ENCODE results near the gene SORBS1. TPM values are rescaled to one million over a fixed set of nuclear protein-coding genes. Genes with fewer than 3 reads are reported as not detected.

The SORBS1 gene
- total and polyA plus RNA-seq, 2 experiments from 2014 or later, result 0.65 to 1.2 TPM

DNA sequence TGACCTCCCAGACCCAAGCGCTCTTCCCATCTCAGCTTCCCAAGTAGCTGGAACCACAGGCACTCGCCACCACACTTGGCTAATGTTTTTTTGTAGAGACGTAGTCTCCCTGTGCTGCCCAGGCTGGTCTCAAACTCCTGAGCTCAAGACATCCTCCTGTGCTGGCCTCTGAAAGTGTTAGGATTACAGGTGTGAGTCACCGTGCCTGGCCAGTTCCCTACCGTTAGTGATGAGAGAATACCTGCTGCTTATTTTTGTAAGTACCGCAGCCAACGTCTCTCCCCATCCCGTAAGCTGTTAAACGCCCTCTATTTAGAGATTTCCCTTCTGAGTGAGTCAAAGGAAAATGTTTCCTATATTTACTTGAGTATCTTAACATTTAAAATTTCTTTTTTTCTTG, 231.9 kb downstream of the SORBS1 start:
- Histone ChIP-seq H3K9ac (no peak overlapping the region), H3K36me3 (ENCODE audit: low read depth) (no peaks in the 10 kb centered on the region), H3K9me2 (ENCODE audit: insufficient read depth) (no peaks in the 10 kb centered on the region), H3K4me3 (no peak overlapping the region), H4K20me1 (ENCODE audit: insufficient read depth) (no peaks in the 10 kb centered on the region), H3K9me3 (ENCODE audit: low read depth) (no peaks in the 10 kb centered on the region), H3K4me2 (ENCODE audit: unreplicated experiment) (no peak overlapping the region), H3K27me3 (replicated peaks; ENCODE audit: insufficient read depth) (no peaks in the 10 kb centered on the region), H3F3A (ENCODE audit: insufficient read depth) (0 out of 2 replicates have a peak, but pooled peaks cover 11% of the 10 kb centered on the region), H3K79me2 (ENCODE audit: insufficient read depth) (no peaks in the 10 kb centered on the region), H3K27ac (no peak overlapping the region), H2AFZ (no peak overlapping the region), H3K4me1 (ENCODE audit: insufficient read depth) (peaks cover 9% of the 10 kb centered on the region)
- 99% methylated on average over 9 of the region's 9 CpGs for WGBS, 2 experiments (ENCODE audit: low coverage in 1 of 2, low lambda C conversion rate in 2 of 2, missing lambda C conversion rate in 2 of 2)
- in situ Hi-C loops (cut with MboI), result no loop called here
- no peak for DNase-seq
- TF ChIP-seq EZH2 (IDR thresholded peaks at IDR 0.05; ENCODE audit: insufficient read depth, poor library complexity, severe bottlenecking) (no peak), EZH2phosphoT487 (IDR thresholded peaks at IDR 0.05; ENCODE audit: insufficient read depth, low read depth) (no peak)

DNA sequence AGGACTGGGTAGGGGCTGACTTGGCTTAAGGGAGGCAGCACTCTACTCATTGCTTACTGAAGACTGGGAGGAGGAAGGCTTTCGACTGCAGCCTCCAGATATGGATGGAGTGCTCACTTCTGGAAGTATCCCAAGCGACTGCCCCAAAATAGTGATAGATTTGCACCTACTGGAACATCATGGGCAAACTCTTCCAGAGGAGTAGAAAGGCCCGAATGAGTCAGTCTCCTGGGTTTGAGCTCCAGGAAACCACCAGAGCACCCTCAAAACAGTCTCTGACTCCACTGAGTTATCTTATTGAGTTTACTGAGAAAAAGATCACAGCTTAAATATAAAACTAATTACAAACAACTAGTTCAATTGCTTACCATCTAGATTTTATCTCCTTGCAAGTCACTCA, 233.2 kb downstream of the SORBS1 start:
- H3K36me3 ChIP-seq (ENCODE audit: low read depth), result no peaks in the 10 kb centered on the region
- no peak overlapping the region for H3K4me3 ChIP-seq
- H3K9me2 ChIP-seq (ENCODE audit: insufficient read depth), result no peaks in the 10 kb centered on the region
- no peak overlapping the region for H3K9ac ChIP-seq
- no peaks in the 10 kb centered on the region for H3K79me2 ChIP-seq (ENCODE audit: insufficient read depth)
- no peaks in the 10 kb centered on the region for H3K4me1 ChIP-seq (ENCODE audit: insufficient read depth)
- H3K27ac ChIP-seq, result no peak overlapping the region
- no peak overlapping the region for H3K4me2 ChIP-seq (ENCODE audit: unreplicated experiment)
- no peak overlapping the region for H2AFZ ChIP-seq
- H4K20me1 ChIP-seq (ENCODE audit: insufficient read depth), result no peaks in the 10 kb centered on the region
- peak; percentile 7 for DNase-seq
- in situ Hi-C loops (cut with MboI), result no loop called here
- 91 to 96% methylated on average over 3 of the region's 3 CpGs for WGBS, 2 experiments (ENCODE audit: low coverage in 1 of 2, low lambda C conversion rate in 2 of 2, missing lambda C conversion rate in 2 of 2)
- no peaks in the 10 kb centered on the region for H3K9me3 ChIP-seq (ENCODE audit: low read depth)
- TF ChIP-seq EZH2 (IDR thresholded peaks at IDR 0.05; ENCODE audit: insufficient read depth, poor library complexity, severe bottlenecking), result no peak
- TF ChIP-seq EZH2phosphoT487 (IDR thresholded peaks at IDR 0.05; ENCODE audit: insufficient read depth, low read depth), result no peak
- no peaks in the 10 kb centered on the region for H3F3A ChIP-seq (ENCODE audit: insufficient read depth)
- H3K27me3 ChIP-seq (replicated peaks; ENCODE audit: insufficient read depth), result no peaks in the 10 kb centered on the region

DNA sequence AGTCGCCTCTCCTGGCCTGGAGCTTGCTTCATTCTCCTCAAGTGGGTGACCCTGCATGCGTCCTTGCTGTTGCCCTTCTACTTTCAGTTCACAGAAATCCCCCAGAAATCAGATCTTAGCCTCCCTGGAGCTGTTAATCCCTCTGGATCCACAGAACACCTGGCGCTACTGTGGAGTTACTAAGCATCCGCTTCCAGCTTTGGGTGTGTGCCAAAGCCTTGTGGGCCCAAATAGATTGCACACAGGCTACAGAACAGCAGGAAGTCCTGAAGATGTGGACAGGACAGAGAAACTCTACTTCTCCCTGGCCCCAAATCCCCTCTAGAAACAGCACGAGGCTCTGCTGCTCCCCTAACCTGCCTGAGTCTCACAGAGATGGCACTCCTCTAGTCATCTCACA, 233.8 kb downstream of the SORBS1 start:
- H3F3A ChIP-seq (ENCODE audit: insufficient read depth), result no peaks in the 10 kb centered on the region
- H3K79me2 ChIP-seq (ENCODE audit: insufficient read depth), result no peaks in the 10 kb centered on the region
- no peaks in the 10 kb centered on the region for H3K9me3 ChIP-seq (ENCODE audit: low read depth)
- no peaks in the 10 kb centered on the region for H3K27me3 ChIP-seq (replicated peaks; ENCODE audit: insufficient read depth)
- no peak overlapping the region for H3K4me3 ChIP-seq
- no peaks in the 10 kb centered on the region for H3K9me2 ChIP-seq (ENCODE audit: insufficient read depth)
- no peak overlapping the region for H3K9ac ChIP-seq
- H4K20me1 ChIP-seq (ENCODE audit: insufficient read depth), result no peaks in the 10 kb centered on the region
- 77 to 84% methylated on average over 5 of the region's 5 CpGs for WGBS, 2 experiments (ENCODE audit: low coverage in 1 of 2, low lambda C conversion rate in 2 of 2, missing lambda C conversion rate in 2 of 2)
- in situ Hi-C loops (cut with MboI), result no loop called here
- TF ChIP-seq EZH2phosphoT487 (IDR thresholded peaks at IDR 0.05; ENCODE audit: insufficient read depth, low read depth), result no peak
- no peak for TF ChIP-seq EZH2 (IDR thresholded peaks at IDR 0.05; ENCODE audit: insufficient read depth, poor library complexity, severe bottlenecking)
- H3K4me2 ChIP-seq (ENCODE audit: unreplicated experiment), result no peak overlapping the region
- H2AFZ ChIP-seq, result no peak overlapping the region
- no peak for DNase-seq
- H3K36me3 ChIP-seq (ENCODE audit: low read depth), result no peaks in the 10 kb centered on the region
- no peak overlapping the region for H3K27ac ChIP-seq
- H3K4me1 ChIP-seq (ENCODE audit: insufficient read depth), result no peaks in the 10 kb centered on the region

DNA sequence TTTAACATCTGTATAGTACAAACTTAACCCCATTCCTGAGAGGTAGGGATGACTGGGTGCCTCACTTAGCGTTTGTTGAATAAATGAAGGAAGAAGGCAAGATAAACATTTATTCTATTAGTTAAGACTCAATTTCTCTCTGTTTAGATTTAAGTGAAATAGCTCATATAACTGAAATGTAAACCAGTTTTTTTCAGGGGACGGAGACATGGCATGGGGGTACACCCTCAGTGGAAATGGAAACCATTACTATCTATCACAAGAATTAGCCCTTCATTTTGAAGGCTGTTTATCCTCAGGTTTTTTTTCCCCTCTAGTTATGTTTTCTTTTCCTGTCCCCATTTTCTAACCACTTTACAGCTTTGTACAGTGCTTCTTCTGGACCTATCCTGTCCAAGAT, 234.8 kb downstream of the SORBS1 start:
- H2AFZ ChIP-seq, result no peak overlapping the region
- H3K9me2 ChIP-seq (ENCODE audit: insufficient read depth), result no peaks in the 10 kb centered on the region
- no peak overlapping the region for H3K27ac ChIP-seq
- H4K20me1 ChIP-seq (ENCODE audit: insufficient read depth), result no peaks in the 10 kb centered on the region
- H3K4me1 ChIP-seq (ENCODE audit: insufficient read depth), result no peaks in the 10 kb centered on the region
- in situ Hi-C loops (cut with MboI), result no loop called here
- H3K27me3 ChIP-seq (replicated peaks; ENCODE audit: insufficient read depth), result no peaks in the 10 kb centered on the region
- H3K79me2 ChIP-seq (ENCODE audit: insufficient read depth), result no peaks in the 10 kb centered on the region
- TF ChIP-seq EZH2phosphoT487 (IDR thresholded peaks at IDR 0.05; ENCODE audit: insufficient read depth, low read depth), result no peak
- TF ChIP-seq EZH2 (IDR thresholded peaks at IDR 0.05; ENCODE audit: insufficient read depth, poor library complexity, severe bottlenecking), result no peak
- no peak overlapping the region for H3K4me2 ChIP-seq (ENCODE audit: unreplicated experiment)
- H3K9me3 ChIP-seq (ENCODE audit: low read depth), result no peaks in the 10 kb centered on the region
- DNase-seq, result no peak
- H3K36me3 ChIP-seq (ENCODE audit: low read depth), result no peaks in the 10 kb centered on the region
- WGBS, 2 experiments (ENCODE audit: low coverage in 1 of 2, low lambda C conversion rate in 2 of 2, missing lambda C conversion rate in 2 of 2), result 89% methylated on average over 2 of the region's 2 CpGs
- H3K9ac ChIP-seq, result no peak overlapping the region
- no peak overlapping the region for H3K4me3 ChIP-seq
- H3F3A ChIP-seq (ENCODE audit: insufficient read depth), result no peaks in the 10 kb centered on the region

DNA sequence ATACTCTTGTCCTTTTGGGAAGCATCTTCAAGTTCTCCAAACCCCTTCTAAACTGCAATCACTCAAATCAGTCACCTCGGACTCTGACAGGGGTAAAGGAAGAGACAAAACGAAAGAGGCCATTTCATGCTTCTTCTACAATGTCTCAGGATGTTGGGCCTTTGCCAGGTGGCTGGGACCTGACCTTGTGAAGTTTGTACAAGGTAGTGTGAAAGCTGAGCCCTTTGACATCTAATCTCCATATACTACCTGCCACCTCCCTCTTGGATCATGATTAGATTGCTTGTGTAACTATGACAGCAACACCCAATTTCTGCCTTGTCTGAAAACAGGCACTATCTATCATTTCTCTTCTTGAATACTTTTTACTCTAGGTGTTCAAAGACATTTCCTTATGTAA, 235.3 kb downstream of the SORBS1 start:
- H3K79me2 ChIP-seq (ENCODE audit: insufficient read depth), result no peaks in the 10 kb centered on the region
- no peaks in the 10 kb centered on the region for H3K9me3 ChIP-seq (ENCODE audit: low read depth)
- no peaks in the 10 kb centered on the region for H3K4me1 ChIP-seq (ENCODE audit: insufficient read depth)
- no peak for DNase-seq
- no peak overlapping the region for H3K9ac ChIP-seq
- H3K9me2 ChIP-seq (ENCODE audit: insufficient read depth), result no peaks in the 10 kb centered on the region
- H2AFZ ChIP-seq, result no peak overlapping the region
- in situ Hi-C loops (cut with MboI), result no loop called here
- H3K27ac ChIP-seq, result no peak overlapping the region
- no peaks in the 10 kb centered on the region for H4K20me1 ChIP-seq (ENCODE audit: insufficient read depth)
- no peak overlapping the region for H3K4me3 ChIP-seq
- H3K36me3 ChIP-seq (ENCODE audit: low read depth), result no peaks in the 10 kb centered on the region
- no peaks in the 10 kb centered on the region for H3F3A ChIP-seq (ENCODE audit: insufficient read depth)
- TF ChIP-seq EZH2 (IDR thresholded peaks at IDR 0.05; ENCODE audit: insufficient read depth, poor library complexity, severe bottlenecking), result no peak
- TF ChIP-seq EZH2phosphoT487 (IDR thresholded peaks at IDR 0.05; ENCODE audit: insufficient read depth, low read depth), result no peak
- 88 to 89% methylated on average over 2 of the region's 2 CpGs for WGBS, 2 experiments (ENCODE audit: low coverage in 1 of 2, low lambda C conversion rate in 2 of 2, missing lambda C conversion rate in 2 of 2)
- no peak overlapping the region for H3K4me2 ChIP-seq (ENCODE audit: unreplicated experiment)
- no peaks in the 10 kb centered on the region for H3K27me3 ChIP-seq (replicated peaks; ENCODE audit: insufficient read depth)

Measured in GM23248 (cell line).